Measurements from ENCODE around the gene C11orf86.
"Not testable (repeated sequence)": the region's sequence is repeated elsewhere in the genome, so short reads cannot be mapped to it uniquely, and the experiment has no call there.

Gene C11orf86, protein sequence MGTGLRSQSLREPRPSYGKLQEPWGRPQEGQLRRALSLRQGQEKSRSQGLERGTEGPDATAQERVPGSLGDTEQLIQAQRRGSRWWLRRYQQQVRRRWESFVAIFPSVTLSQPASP

DNA sequence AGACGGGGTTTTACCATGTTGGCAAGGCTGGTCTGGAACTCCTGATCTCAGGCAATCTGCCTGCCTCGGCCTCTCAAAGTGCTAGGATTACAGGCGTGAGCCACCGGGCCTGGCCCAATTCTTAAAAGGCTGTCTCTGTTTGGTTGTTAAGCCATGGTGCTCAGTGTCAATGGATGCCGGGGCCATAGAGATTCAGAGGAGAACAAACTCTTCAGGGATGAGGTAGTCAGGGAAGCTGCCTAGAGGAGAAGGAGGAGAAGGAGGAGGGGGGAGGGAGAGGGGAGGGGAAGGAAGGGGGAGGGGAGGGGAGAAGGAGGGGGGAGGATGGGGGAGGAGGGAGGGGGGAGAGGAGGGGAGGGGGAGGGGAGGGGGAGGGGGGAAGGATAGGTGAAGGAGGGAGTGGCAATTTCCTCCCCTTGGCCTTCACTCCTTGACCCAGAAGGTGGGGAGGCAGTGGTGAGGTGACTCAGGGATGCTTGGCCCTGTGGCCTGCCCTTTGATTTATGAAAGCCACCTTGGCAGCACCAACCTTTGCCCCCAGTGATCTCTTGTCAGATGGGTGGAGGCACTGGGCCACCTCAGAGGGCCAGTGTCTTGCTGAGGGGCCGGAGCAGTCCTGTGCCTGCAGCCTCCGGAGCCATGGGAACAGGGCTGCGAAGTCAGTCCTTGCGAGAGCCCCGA, at the start of gene C11orf86:
TSS of gene C11orf86 (plus strand) at position 581 of the 681 bp plus-strand sequence. CDS start at position 640, 59 bp downstream.
- DNase-seq (ENCODE audit: low read depth) = no peak

DNA sequence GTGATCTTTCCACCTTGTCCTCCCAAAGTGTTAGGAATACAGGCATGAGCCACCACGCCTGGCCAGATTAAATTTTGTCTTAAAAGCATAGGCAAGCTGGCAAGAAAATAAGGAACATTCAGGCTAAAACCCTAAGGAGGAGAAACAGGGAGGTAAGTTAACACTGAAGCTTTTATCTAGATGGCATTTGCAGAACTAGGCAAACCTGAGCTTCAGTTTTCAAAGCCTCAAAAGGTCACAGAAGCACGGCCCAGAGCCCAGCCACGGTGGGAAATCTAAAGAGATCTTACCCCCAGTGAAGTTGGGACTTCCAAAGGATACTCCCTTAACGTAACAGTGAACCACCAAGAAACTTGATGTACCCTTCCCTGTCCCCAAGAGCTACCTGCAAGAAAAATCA, 45.4 kb upstream of the C11orf86 start:
- no peak for DNase-seq (ENCODE audit: low read depth)

GRCh38 chr11:66932543-66932942, 42.6 kb upstream of the C11orf86 start:
- no peak for DNase-seq (ENCODE audit: low read depth)

DNA sequence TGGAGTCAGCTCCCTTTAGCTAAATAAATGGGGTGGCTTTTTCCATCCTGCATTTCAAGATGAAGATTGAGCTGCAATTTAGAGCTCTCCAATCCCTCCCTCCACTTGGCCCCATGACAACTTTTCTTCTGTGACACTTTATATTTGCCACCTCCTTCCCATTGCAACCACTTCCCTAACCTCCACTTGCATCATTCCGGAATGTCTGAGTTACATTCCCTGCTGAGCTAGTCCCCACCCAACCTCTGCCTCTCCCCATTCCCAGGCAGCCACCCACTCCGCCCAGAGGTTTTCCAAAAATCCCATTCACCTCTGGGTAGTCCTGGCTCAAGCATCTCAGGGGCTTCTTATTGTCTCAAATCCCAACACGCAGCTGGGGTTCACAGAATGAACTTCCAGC, 41.6 kb upstream of the C11orf86 start:
- DNase-seq (ENCODE audit: low read depth) = no peak

GRCh38 chr11:66934950-66935779, 39.9 kb upstream of the C11orf86 start:
- peak; percentile 40 for DNase-seq (ENCODE audit: low read depth)

DNA sequence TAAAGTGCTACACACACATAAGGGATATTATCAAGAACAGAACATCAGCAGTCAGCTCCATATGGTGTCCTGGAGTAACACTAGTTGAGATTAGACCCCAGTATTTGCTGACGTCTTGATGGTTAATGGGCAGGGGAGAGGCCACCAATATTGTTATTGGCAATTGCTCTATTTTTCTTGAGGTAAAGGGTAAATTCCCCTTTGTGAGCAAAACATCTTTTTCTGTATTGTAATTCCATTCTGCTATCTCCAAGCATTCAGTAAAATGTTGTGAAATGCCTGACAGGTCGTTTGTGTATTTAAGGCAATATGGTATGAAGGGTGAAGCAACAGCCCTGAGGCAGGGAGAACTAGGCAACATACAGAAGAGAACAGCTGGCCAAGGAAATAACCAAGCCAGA, 38.8 kb upstream of the C11orf86 start:
- no peak for DNase-seq (ENCODE audit: low read depth)

GRCh38 chr11:66937193-66937733, 37.8 kb upstream of the C11orf86 start:
- DNase-seq (ENCODE audit: low read depth) = no peak

- no peak for DNase-seq (ENCODE audit: low read depth)
Observed at GRCh38 chr11:66938582-66939135, 36.4 kb upstream of the C11orf86 start.

DNA sequence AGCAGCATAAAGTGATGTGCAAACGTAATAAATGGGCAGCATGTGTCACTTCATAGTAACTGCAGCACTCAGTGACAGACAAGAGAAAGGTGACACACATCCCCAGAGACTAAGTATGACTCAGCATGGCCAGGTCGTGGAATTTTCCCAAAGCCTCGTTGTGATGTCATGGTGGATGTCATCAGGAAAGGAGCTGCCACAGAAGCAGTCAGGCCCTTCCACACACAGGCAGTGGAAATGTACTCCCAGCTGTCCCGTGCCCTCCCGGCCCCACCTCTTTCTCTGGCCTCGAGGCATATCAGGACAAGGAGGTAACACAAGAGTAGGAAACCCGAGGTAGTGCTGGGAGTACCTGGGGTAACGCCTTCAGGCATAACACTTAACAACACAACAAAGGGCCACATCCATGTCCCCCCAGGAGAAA, 25.0 kb upstream of the C11orf86 start:
- no peak for DNase-seq (ENCODE audit: low read depth)

DNA sequence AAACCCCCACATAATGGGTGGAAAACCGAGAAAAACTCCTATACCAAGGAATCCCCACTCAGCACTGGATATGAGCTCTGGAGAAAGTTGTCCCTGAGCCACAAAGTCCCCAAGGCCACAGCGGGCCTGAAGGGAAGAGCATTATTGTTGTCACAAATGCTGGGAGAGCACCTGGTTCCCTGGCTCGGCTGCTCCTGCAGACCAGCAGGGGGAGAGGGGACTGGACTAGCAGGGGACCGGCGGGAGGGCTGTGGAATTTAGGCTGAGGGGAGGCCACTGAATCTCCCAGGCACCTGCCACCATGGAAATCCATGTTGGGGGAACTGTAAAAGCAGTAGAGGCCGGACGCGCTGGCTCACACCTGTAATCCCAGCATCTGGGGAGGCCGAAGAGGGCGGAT, 24.0 kb upstream of the C11orf86 start:
- no peak for DNase-seq (ENCODE audit: low read depth)

DNA sequence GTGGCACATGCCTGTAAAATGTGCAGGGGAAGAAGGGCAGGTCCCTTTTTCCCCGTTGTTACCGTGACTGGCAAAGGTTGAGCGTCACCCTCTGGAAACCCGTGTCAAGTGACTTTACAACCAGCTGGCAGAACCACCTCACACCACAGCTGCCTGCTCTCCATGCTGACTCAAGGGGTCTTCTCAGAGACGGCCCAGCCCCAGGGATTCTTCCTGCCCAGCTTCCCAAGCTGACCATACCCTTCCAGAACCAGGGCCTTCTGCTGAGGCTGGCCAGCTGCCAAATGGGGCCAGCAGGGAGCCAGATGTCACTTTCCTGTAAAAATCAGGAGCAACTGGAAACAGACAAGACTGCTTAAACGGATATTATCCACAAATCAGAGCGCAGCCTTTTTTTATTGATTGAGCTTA, 23.2 kb upstream of the C11orf86 start:
- DNase-seq (ENCODE audit: low read depth) = no peak

DNA sequence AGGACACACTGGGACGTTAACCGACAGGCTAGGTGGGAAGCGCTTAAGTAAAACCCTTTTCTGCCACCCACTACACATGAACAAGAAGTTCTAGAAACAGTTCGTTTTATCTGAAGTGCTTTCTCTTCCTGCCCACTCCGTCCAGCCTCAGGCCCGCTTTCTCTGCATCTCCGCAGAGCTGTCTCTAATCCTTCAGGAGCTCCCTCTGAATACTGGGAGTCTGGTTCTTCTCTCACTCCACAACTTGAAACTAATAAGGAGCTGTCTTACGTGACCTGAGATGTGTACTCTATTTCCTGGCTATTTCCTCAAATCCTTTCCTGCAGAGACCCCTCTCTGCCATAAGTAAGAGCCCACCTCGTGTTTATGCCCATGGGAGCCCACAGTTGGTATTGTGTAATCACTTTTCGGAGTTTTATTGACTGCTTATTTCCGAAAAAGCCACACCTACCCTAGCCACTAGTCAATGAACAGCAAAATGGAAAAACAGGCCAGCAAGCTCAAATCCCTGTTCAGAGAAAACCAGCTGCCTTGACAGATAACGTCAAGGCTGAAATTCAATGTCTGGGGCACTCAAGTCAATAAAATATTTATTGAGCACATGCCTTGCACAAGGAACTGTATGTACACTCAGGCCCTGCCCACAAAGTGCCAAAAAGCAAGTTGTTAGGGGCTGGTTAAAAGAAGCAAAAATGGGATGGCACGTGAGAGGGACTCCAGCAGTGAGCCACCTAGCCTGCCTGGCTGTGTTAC, 21.8 kb upstream of the C11orf86 start:
- DNase-seq (ENCODE audit: low read depth) = no peak

DNA sequence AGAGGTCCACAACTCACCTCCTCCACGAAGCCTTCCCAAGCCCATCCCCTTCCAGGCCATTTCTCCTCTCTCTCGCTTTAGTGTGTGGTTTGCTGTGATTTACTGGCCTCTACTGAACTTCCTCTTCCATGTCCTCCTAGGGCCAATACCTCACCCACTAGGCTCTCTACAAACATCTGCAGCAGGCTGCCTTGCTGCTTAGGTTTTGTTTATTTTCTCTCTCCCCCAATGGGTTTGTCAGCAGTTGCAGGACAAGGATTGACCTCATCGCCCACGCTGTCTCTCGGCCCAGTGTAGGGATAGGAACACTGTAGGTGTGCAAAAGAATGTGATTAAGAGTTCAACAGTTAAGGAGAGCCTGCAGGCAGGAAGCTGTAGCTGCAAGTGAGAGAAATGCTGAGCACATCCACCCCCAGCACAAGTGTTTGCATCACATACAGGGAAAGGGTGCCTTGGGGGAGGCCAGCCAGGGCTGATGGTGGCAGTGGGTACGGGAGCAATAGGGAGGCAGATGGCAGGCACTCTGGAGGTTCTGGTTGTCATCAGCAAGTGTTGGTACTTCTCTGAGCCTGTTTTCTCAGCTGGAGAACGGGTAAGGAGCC, 18.3 kb upstream of the C11orf86 start:
- DNase-seq (ENCODE audit: low read depth) = no peak

DNA sequence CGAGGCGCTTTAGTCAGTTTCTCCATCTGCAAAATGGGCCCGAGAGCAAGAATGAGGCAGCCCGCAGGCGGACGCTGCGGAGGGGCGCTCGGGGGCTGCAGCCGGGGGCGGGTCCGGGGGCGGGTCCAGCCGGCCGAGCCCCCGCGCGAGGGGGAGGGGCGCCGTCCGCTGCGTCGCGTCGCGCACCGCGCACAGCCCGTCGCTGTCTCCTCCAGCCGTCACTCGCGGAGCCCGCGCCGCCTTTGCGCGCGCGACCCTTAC, 17.2 kb upstream of the C11orf86 start:
- no peak for DNase-seq (ENCODE audit: low read depth)

DNA sequence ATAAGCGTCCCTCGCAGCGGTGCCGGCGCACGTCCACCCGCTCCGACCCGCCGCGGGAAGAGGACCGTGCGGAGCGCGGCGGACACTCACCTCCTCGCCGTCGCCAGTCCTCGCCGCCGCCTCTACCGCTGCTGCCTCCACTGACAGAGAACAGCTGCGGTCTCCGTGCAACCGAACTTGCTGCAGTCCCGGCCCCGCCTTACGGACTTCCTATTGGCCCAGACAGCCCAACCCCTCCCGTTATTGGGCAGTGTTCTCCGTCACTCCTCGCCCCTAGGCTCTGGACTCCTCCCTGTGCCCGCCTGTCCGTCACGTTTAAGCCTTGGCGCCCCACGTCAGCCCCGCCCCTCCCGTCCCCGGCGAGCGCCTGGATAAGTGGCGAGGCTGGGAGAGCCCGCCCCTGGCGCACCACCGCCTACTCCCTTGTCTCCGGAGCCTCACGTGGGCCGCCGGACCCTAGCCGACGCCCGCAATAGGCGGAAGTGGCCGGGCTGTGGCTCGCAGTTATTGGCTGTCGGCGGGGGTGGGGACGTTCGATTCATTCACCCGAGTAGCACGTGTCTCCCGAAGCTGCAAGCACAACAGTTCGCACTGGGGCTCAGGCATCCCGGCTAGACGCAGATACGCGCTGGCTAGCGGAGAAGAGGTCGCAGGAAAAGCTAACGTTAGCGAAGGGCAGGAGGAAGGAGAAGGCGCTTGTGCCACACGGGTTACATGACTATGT, 16.7 kb upstream of the C11orf86 start, which contains the start of gene PC:
TSS of gene PC (minus strand) at position 152 of the 724 bp plus-strand sequence. CDS start 86,224 bp downstream, outside the sequence.
- DNase-seq (ENCODE audit: low read depth) = peak; percentile 99

- no peak for DNase-seq (ENCODE audit: low read depth)
Observed at GRCh38 chr11:66958956-66959274, 16.2 kb upstream of the C11orf86 start.

DNA sequence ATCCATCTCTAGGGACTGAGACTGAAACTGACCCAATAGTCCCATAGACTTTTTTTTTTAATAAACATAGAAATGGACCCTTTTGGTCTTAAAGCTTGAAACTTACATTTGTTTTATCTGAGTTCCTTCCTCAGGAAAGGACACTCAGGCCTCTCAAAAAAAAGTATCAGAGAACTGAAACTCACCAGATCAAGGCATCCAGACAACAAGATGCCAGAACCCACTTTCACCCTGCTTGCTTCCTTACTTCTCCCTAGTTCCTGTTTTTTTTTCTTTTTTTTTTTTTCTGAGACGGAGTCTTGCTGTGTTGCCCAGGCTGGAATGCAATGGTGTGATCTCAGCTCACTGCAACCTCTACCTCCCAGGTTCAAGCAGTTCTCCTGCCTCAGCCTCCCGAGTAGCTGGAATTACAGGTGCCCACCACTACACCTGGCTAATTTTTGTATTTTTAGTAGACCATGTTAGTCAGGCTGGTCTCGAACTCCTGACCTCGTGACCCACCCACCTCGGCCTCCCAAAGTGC, 13.4 kb upstream of the C11orf86 start:
- DNase-seq (ENCODE audit: low read depth) = not testable (repeated sequence)

GRCh38 chr11:66962247-66962646, 12.9 kb upstream of the C11orf86 start:
- DNase-seq (ENCODE audit: low read depth) = no peak

DNA sequence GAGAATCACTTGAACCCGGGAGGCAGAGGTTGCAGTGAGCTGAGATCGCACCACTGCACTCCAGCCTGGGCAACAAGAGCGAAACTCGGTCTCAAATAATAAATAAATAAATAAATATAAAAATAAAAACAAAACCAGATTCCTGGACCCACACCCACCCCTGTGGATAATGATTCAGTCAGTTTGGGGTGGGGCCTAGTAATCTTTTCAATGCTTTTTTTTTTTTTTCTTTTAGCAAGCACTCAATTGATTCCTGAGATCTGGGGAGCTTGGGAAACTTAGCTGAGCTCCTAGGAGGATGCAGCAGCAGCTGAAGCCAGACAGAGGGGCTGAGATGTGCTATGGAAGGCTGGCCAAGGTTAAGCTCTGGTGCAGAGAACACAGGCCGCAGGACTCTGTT, 12.3 kb upstream of the C11orf86 start:
- DNase-seq (ENCODE audit: low read depth) = no peak

DNA sequence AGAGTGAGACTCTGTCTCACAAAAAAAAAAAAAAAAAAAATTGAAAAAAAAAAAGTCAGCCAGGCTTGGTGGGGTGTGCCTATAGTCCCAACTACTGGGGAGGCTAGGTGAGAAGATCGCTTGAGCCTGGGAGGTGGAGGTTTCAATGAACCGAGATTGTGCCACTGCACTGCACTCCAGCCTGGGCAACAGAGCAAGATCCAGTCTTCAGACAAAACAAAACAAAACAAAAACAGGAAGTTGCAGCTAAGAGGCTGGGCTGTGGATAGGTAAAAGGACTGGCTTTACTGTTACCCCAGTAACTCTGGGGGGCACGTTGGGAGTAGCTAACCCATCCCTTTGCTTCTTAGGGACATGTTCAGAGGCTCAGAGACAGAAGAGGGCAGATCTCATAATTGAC, 10.6 kb upstream of the C11orf86 start:
- no peak for DNase-seq (ENCODE audit: low read depth)

DNA sequence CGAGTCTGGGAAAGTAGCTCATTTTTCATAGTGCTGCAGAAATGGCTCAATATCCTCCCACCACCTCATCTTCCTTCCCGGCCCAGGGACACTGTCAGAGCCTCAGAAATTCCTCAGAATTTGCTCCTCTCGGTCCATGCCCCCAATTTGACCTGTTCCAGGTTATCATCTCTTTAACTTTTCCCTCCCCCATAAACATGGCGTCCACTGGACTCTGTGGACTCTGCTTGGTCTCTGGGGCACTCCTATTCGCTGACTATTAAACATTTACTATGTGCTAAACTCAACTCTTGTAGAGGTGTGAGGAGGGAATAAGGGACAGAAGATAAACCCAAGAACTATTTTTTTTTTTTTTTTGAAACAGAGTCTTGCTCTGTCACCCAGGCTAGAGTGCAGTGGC, 8.8 kb upstream of the C11orf86 start:
- DNase-seq (ENCODE audit: low read depth) = no peak

All from stromal cell of bone marrow (primary cell).